GM21576 (cell line): ENCODE results near the gene ANGPTL4.
"Not testable (repeated sequence)": the region's sequence is repeated elsewhere in the genome, so short reads cannot be mapped to it uniquely, and the experiment has no call there.

ENCODE experiments used
- ATAC-seq: cut with Tn5 transposase; IDR thresholded peaks from one replicate; pipeline ENCODE4 v1.9.1; 2021; ENCODE audit warnings: mild to moderate bottlenecking, moderate library complexity; ENCODE audit not compliant: unreplicated experiment

ANGPTL4 gene

DNA sequence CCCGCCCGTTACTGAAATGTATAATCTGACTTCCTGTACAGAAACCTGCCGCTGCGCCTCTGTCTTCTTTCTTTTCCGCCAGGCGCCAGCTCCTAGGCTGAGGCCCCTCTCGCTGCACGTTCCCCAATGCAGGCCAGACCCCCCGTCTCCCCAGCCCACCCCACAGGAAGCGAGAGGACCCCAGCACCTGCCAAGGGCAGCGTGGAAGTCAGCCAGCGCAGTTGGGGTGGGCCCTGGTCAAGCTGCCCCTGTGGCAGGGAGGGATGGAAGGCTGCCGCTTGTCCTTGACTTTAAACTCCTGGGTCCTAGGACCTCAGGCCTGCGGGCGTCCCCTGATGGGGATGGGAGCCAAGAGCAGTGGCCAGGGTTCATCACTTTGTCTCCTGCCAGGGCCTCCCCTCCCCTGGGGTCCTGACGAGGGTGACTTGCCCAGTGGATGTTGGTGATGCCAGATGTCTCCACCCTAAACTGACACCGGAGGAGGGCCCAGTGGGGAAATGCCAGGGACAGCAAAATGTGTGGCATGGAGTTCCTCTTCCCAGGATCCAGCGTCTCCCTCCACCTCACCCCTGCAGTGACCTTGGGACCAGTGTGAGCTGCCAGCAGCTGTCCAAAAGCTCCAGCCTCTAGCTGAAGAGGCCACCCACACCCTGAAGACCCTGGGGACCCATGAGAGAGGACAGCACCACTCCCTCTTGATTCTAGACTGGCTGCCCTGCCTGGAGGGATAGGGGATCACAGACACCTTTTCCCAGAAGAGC lies 40.6 kb downstream of the ANGPTL4 start:
- no peak for ATAC-seq

DNA sequence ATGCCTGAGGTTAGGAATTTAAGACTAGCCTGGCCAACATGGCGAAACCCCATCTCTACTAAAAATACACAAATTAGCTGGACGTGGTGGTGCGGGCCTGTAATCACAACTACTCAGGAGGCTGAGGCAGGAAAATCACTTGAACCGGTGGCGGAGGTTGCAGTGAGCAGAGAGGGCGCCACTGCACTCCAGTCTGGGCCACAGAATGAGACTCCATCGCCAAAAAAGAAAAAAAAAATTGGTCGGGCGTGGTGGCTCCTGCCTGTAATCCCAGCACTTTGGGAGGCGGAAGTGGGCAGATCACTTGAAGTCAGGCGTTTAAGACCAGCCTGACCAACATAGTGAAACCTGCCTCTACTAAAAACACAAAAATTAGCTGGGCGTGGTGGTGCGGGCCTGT lies 46.8 kb downstream of the ANGPTL4 start:
- ATAC-seq: not testable (repeated sequence)

DNA sequence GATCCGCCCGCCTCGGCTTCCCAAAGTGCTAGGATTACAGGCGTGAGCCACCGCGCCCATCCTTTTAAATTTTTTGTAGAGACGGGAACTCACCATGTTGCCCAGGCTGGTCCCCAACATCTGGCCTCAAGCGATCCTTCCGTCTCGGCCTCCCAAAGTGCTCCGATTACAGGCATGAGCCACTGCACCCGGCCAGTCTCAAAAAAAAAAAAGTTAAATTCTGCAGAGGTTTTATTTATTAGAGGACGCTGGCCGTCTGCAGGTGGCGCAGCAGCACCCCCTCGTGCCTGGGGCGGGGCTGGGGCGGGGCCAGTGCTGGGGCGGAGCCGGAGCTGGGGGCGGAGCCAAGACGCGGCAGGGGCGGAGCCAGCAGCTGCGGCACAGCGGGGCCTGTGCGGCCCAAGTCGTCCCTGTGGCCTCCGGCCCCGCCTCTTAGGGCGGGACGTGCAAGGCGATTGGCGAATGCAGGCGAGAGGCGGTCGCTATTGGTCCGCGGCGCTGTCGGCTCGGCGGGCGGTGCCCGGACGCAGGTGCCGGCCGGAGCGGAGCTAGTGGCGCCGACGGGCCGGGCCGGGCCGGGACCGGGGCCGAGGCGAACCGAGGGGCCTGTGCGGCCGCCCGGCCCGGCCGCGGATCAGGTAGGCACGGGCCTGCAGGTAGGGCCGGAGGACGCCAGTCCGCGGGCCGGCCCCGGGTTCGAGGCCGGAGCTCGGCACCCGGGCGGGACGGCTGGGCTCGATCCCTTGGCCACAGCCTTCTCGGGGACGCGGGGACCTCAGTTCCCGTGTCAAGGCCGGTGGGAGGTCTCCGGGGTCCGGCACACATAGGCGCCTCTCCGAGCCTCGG lies 49.1 kb downstream of the ANGPTL4 start, which contains the start of gene MARCHF2:
Gene MARCHF2, plus strand, starts transcription at position 523 of the 846 bp plus-strand sequence. CDS start 8,536 bp downstream, outside the sequence.
- ATAC-seq: peak; percentile 96

DNA sequence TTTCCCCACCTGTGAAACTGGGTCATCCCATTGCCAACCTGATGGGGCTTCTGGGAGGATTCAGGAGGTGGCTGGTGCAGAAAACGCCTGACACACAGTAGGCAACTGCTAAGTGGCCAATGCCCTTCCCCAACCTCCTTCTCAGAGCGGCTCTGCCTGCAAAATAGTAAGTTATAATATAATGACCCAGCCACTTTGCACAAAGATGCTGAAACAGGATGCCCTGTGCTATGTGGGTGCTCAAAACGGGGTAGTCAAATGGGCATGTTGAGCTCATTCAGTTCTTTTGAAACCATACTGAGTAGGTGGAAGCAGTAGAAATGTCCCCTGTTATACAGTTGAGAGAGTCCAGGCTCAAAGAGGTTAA lies 49.7 kb downstream of the ANGPTL4 start:
- no peak for ATAC-seq

DNA sequence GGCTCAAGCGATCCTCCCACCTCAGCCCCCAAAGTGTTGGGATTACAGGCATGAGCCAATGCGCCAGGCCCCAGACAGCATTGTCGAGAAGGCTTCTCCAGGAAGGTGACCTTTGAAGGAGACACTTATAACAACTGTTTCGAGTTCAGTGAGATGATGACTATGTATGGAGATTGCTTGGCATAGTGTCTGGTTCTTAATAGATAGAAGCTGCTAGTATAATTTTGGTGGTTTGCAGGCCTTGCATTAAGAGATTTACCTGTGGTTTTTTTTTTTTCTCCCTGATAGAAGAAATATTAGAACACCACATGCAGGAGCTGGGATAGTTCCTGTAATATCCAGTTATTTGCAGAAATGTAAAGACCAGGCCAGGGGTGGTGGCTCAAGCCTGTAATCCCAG lies 52.8 kb downstream of the ANGPTL4 start:
- ATAC-seq: no peak

DNA sequence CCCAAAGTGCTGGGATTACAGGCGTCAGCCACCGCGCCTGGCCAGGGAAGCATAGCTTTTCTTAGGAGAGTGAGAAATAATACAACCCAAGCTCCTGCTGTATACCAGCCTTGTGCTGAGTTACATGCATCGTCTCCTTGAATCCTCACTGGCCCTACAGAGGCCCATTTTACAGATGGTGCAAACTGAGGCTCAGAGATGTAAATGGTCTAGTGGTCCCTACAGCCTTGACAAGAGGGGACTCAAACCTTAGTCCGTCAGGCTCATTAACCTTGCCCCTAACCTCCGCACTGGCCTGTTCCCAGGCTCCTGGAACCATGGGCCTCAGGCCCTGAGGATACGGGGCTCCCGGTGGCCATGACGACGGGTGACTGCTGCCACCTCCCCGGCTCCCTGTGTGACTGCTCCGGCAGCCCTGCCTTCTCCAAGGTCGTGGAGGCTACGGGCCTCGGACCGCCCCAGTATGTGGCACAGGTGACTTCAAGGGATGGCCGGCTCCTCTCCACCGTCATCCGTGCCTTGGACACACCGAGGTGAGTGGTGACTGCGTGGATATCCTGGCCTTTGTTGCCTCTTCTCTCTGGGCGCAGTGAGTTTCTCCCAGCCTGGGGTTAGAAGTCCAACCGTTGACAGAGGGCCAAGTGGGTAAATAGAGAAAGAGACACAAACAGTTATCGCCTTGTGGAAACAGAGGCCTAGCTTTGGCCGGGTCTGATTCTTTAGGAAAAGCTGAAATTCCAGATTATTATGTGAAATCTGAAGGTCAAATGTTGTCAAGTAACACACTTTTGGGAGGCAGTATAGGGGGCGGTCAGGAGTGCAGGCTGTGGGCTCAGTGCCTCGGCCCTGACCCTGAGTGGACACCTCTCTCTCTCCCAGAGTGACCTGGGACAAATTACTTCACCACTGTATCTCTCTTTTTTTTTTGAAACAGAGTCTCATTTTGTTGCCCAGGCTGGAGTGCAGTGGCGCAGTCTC lies 57.8 kb downstream of the ANGPTL4 start:
- no peak for ATAC-seq

DNA sequence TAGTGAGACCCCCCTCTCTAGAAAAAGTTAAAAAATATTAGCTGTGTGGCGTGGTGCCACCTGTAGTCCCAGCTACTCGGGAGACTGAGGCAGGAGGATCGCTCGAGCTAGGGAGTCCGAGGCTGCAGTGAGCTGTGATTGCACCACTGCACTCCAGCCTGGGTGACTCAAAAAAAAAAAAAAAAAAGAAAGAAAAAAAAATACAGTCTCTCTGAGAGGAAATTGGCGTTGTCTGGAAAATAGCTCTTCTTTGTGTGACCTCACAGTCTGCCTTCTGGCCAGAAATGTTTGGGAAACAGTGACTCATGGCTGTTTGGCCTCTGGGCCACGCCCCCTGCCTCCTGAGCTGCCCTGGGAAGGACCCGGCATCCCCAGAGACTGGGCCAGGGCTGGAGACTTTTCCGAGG lies 59.9 kb downstream of the ANGPTL4 start:
- no peak for ATAC-seq
